HG03064 (cell line): ENCODE data around the gene MLXIP.
"Not testable (repeated sequence)": the region's sequence is repeated elsewhere in the genome, so short reads cannot be mapped to it uniquely, and the experiment has no call there.

ENCODE experiments used
- ATAC-seq: cut with Tn5 transposase; IDR thresholded peaks from one replicate; pipeline ENCODE4 v1.9.1; 2021; ENCODE audit warnings: low read depth; ENCODE audit not compliant: unreplicated experiment

MLXIP gene

GRCh38 chr12:122172262-122172939 lies 93.8 kb downstream of the MLXIP start:
- no peak for ATAC-seq

- ATAC-seq: no peak
Measured at GRCh38 chr12:122174155-122174845, 95.7 kb downstream of the MLXIP start, which contains the start of gene IL31. Gene IL31 (minus strand): TSS chr12:122174221. CDS start chr12:122174172, 49 bp downstream.

- ATAC-seq: not testable (repeated sequence)
Measured at GRCh38 chr12:122176473-122176872, 97.9 kb downstream of the MLXIP start.

GRCh38 chr12:122182887-122183587 lies 104.5 kb downstream of the MLXIP start, which contains the start of gene LRRC43:
Gene LRRC43 (plus strand): TSS chr12:122183123. CDS start chr12:122183145, 22 bp downstream.
- ATAC-seq: no peak

GRCh38 chr12:122183588-122183940 lies 105.0 kb downstream of the MLXIP start:
- no peak for ATAC-seq

- no peak for ATAC-seq
Measured at GRCh38 chr12:122184517-122184916, 106.0 kb downstream of the MLXIP start.

- no peak for ATAC-seq
Measured at GRCh38 chr12:122185079-122185478, 106.5 kb downstream of the MLXIP start.

- no peak for ATAC-seq
Measured at GRCh38 chr12:122185494-122186082, 107.0 kb downstream of the MLXIP start.

- no peak for ATAC-seq
Measured at GRCh38 chr12:122187466-122187865, 108.9 kb downstream of the MLXIP start.

GRCh38 chr12:122189626-122190475 lies 111.3 kb downstream of the MLXIP start:
- no peak for ATAC-seq

GRCh38 chr12:122190842-122191668 lies 112.5 kb downstream of the MLXIP start:
- no peak for ATAC-seq

GRCh38 chr12:122192441-122192840 lies 113.9 kb downstream of the MLXIP start:
- ATAC-seq: no peak

- no peak for ATAC-seq
Measured at GRCh38 chr12:122194804-122195203, 116.2 kb downstream of the MLXIP start.

- ATAC-seq: no peak
Measured at GRCh38 chr12:122195405-122195804, 116.8 kb downstream of the MLXIP start.
